Measurements from ENCODE around the gene MED20.
"Not testable (repeated sequence)": the region's sequence is repeated elsewhere in the genome, so short reads cannot be mapped to it uniquely, and the experiment has no call there.

Gene MED20, protein sequence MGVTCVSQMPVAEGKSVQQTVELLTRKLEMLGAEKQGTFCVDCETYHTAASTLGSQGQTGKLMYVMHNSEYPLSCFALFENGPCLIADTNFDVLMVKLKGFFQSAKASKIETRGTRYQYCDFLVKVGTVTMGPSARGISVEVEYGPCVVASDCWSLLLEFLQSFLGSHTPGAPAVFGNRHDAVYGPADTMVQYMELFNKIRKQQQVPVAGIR

DNA sequence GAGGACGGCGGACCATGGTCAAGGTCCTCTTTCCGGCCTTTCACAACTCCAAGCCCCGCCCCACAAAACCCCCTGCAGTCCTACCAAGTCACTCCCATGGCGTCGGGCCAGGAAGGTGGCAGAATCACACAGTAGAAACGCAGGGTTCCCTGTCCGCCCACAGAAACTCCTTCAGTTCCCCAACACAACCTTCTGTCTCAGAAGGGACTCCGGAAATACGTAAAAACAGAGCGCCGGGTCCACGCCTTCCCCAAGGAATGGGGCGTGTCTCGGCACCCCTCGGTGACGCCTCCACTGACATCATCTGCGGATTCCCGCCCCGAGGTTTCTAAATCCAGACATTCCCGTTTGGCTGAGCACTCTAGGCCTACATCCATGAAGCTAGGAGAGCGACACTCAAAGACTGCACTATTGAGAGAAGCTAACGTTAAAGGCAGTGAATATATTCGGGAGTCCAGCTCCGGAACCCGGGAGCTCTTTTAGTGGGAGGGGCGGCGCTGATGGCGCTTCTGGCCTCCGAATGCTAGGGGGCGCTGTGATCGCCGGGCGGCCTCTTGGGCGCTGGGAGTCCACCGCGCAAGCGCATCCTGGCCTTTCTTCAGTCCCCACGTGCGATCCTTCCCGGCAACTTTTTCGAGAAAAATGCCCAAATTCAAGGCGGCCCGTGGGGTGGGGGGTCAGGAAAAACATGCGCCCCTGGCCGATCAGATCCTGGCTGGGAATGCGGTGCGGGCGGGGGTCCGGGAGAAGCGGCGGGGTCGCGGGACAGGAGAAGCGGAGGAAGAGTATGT, at the start of gene MED20, which contains the start of gene BYSL:
Gene MED20 (minus strand): TSS at position 219 of the 791 bp plus-strand sequence. CDS start 121 bp downstream, at position 98.
Gene BYSL (plus strand): TSS at position 579 of the 791 bp plus-strand sequence. CDS start 64 bp downstream, at position 643.
- DNase-seq (ENCODE audit: low read depth) = peak; percentile 88

DNA sequence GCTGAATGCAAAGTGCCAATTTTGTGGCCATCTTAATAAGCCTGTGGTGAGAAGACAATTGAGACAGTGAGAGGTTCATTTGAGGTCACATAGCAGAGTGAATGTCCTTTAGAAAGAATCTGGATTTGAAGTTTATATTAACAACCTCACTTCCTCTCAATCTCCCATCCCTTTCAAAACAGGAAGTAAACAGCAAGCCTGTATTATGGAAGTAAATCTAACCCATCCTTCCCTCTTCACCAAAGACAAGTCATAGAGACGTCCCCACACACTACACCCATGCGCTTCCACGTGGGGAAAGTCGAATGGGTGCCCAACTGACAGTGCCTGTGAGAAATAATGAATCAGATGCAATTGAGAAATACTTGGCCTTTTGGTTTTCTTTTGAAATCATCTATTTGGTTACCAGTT, 49.5 kb upstream of the MED20 start:
- DNase-seq (ENCODE audit: low read depth) = peak; percentile 21

DNA sequence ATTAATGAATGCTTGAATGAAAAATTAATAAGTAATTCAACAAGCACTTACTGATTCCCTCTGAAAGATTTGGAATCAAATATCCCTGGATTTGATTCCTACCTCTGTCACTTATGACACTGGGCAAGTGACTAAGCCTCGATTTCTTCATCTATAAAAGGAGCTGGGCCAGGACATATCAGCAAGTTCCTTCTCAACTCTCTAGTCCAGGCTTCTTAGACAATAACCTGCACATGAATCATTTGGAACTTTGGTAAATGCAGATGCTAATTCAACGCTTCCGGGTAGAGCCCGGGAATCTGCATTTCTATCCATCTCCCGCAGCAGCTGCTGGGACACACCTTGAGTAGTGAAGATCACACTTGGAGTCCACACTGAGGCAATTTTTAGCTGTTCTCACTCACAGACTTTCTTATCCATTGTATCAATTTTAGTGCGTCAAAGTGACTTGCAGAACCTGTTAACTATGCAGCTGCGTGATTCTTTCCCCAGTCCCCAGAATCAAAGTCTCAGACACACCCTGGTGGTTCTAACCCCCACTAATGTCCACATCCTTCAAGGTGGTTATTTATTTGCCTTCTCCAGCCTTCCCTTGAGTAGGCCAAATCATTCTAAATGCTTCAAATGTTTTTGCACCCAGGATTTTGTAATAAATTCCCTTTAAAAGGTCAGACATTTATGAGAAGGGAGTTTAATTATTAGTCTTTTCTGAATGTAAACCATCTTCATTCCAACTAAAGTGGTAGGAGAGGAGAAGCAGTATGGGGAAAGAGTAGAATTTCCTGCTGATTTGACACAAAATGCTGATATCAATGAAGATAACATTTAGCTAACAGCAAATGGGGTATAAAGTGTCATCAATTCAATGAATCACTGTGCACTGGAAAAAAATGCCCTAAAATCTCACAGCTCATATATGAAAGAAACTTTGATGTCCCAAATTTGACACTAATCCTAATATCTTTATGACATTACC, 46.7 kb upstream of the MED20 start:
- DNase-seq (ENCODE audit: low read depth) = no peak

DNA sequence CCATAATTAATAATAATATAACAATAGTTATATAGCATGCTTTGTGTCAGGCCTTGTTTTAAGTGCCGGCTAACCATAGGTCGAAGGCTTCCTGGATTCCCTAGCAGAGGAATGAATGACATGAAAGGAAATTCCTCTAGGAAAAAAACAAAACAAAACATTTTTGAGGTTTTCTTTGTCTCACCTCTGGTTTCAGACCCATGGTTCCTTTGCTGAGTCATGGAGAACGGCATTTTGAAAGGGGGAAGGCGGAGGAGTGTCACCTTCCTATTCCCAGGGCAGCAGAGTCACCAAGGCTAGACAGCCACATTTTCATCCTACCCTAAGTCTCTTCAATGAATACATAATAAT, 46.0 kb upstream of the MED20 start:
- DNase-seq (ENCODE audit: low read depth) = no peak

DNA sequence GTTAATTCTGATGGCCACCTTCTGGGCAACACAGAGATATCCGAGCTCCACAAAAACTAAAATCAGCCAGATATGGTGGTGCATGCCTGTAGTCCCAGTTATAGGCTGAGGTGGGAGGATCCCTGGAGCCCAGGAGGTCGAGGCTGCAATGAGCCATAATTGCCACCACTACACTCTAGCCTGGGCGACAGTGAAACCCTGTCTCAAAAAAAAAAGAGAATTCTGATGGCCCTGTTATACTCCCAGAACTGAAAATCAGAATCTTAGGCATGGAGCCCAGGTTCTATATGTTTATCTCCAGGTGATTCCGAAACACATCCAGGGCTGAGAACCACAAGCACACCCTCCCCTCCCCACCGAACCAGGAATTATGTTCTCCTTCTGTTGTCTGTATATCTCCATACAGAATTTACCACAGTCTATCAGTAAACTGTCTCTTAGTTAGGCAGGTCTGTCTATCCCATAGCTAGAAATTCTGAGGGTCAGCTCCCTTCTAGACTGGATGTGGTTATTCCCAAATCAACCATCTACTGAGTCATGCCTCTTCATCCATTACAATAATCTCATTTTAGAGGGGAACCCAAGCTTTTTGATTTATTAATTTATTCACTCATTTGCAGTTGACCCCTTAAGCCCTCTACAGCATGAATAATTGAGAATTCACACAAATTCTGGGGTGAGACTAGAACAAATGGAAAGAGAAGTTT, 45.4 kb upstream of the MED20 start:
- no peak for DNase-seq (ENCODE audit: low read depth)

DNA sequence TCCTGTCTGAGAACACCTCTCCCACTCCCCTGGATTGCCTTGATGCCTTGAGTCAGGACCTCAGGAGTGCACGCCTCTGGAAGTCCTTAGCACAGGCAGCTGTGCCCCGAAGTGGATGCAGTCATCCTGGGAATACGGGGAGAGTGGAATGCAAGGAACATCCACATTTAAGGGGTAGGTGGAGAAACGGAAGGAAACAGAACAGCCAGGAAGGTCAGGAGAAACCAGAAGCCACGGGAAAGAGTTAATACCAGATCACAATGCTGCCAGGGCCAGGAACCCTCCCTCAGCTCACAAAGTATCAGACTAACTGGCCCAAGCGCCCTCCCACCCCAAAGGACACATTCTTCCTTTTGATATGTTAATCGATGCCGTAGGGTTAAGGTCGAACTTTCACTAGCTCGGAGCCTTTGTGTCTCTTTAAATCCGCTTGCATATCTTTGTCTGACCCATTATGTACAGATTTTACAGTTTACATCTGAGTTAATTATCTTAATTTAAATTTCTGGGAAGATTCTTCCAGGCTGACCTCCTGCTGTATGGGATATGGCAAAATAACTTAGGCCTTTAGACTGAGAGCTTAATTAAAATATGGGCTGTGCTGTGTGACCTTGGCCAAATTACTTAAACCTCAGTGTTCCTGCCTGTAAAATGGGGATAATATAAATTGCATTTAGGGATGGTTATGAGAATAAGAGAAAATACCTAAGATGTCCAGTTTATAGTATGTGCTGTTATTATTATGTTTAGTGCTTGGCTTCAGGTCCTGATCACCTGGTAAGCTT, 44.7 kb upstream of the MED20 start:
- DNase-seq (ENCODE audit: low read depth) = no peak

DNA sequence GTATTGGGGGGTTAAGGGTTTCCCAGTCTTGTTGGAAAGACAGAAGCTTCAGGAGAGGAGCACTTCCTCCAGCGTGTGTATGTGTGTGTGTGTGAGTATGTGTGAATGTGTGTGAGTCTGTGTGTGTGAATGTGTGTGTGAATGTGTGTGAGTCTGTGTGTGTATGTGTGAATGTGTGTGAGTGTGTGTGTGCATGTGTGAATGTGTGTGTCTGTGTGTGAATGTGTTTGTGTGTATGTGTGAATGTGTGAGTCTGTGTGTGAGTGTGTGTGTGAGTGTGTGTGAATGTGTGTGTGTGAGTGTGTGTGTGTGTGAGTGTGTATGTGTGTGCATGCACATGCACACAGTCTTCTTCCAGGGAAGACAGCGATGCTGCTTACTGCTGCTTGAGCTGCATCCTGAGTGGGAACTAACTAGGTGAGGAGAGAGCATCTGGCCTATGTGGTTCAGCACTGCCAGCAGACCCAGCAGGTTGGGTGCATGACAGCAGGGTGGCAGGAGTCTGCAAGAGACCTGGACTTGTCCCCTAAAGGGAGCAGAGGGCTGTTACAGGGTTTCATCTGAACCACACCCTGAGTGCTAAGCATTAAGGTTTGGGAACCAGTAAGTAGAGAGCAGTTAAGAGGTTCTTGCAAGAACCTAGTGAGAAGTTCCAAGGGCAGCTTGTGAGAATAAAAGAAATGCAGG, 43.4 kb upstream of the MED20 start:
- DNase-seq (ENCODE audit: low read depth) = no peak

DNA sequence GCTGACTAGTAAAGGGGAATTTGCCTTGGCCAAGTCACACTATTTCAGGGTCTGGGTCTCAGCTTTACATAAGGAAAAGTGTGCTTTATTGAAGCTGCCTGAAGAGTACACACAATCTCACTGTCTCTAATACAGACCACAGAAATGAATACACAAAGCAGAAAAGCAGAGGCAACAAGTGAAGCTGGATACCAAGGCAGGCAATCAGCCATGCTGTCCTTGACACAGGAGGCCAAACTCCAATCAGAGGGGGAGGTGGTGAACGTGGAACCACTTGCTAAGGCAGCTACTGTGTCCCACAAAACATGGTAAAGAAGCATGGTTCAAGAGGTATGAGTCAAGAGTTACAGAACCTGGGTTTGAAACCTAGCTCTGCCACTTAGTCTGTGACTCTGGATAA, 42.4 kb upstream of the MED20 start:
- no peak for DNase-seq (ENCODE audit: low read depth)

DNA sequence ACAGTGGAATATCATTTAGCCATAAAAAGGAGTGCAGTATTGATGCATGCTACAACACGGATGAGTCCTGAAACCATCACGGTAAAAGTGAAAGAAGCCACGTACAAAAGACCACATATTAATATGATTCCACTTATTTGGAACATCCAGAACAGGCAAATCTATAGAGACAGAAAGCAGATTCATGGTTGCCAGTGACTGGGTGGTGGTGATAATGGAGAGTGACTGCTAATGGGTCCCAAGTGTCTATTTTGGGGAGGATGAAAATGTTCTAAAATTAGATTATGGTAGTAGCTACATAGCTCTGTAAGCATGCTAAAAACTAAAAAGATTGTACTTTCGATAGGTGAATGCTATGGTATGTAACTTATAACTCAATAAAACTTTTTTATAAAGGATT, 39.1 kb upstream of the MED20 start:
- no peak for DNase-seq (ENCODE audit: low read depth)

DNA sequence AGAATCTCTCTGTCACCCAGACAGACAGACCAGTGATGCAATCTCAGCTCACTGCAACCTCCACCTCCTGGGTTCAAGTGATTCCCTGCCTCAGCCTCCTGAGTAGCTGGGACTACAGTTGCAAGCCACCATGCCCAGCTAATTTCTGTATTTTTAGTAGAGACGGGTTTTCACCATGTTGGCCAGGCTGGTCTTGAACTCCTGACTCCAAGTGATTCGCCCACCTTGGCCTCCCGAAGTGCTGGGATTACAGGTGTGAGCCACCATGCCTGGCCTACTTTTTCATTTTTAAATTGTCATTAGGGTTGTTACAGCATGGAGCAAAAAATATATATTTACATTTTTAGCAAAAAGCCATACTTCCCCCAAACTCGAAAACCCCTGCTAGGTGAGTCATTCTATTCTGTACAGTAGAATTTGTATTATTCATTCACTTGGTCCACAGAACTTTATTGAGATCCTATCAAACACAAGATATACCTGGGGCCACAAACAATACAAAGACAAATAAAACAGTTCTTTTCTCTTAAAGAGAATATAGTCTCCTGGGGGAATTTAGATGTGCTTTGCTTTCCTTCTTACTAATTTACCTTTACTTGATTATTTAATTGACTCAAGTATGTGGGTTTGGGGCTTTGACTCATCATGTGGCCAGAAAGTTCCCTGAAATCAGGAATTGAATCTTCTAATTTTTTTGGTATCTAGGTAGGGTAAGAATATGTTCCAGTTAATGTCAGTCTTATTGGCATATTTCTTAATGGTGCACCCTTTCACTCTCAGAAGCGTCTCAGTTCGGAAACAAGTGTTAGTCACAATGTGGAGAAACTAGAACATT, 37.3 kb upstream of the MED20 start:
- DNase-seq (ENCODE audit: low read depth) = no peak

DNA sequence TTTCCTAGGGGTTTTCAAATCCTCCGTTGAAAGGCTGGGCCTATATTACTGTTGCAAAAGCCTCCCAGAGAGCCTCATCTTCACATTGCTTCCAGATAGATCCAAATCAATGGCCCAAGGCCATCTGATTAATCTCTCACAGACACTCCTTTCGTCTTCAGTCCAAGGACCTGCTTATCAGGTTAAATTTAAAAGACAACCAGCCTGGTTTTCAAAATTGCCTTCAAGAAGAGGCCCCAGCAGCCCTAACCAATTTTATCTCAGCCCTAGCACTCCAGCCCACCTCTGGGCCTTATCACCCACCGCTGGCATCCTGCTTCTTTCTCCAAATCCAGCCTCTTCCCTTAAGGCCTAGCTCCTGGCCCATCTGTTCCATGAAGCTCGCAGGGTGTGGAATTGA, 36.2 kb upstream of the MED20 start:
- no peak for DNase-seq (ENCODE audit: low read depth)

DNA sequence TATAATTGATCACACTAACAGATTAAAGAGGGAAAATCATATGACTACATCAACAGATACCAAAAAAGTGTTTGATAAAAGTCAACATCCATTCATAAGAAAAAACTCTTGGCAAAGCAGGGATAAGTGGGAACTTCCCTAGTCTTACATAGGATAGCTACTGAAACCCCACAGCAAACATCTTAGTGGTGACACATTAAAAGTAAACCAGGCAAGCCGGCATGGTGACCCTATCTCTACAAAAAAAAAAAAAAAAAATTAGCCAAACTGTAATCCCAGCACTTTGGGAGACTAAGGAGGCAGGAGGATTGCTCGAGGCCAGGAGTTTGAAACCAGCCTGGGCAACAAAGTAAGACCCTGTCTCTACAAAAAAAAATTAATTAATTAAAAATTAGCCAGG, 34.5 kb upstream of the MED20 start:
- no peak for DNase-seq (ENCODE audit: low read depth)

DNA sequence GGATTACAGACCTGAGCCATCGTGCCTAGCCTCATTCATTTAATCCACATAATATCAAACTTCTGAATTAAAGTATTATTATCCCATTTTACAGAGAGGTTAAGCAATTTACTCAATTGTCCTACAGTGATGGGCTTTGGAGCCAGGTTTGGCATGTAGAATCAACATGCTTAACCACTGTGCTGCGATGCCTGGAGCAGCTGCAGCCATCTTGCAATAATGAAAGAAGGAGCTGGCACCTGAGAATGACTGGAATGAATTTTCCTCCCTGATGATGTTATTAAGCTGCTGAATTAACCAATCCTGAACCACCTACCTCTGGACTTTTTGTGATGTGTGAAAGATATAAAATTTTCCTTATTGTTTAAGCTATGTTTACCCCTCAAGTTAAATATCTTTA, 33.7 kb upstream of the MED20 start:
- DNase-seq (ENCODE audit: low read depth) = no peak

DNA sequence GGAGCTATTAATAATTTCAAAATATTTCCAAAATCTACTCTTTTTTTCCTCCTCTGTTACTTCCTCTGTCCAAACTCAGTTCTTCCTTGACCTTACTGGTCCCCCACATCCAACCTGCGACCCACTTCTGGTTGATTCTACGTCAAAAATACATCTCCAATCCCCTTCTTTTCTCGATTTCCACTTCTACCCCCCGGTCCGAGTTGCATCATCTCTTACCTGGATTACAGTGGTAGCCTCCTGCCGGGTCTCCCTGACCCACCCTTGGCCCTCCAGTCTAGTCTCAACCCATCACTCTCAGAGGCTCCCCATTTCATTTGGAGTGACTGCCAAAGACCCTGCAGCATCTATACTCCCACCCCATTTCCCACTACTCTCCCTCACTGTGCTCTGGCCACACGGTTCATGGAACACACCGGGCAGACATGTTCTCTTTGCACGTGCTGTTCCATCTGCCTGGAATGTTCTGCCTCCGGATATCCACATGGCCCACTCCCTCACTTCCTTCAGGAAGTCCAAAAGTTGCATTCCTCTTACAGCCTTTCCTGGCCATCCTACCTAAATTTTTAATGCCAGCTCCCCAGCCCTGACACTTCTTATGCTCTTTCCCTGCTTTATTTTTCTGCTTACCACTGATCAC, 26.8 kb upstream of the MED20 start:
- no peak for DNase-seq (ENCODE audit: low read depth)

DNA sequence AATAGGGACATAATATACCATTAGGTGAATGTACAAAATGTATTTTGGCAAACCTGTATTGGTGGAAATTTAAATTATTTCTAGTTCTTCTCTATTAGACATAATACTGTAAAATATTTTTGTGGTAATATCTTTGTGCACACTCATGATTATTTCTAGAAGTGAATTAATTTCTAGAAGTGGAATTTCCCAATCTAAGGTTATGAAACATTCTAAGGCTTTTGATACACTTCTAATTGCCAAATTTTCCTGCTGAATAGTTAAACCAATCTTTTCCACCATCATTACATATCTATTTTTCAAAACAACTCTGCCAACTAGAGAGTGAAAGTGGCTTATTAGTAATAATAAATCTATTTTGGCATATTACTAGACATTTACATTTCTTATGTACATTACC, 22.5 kb upstream of the MED20 start:
- DNase-seq (ENCODE audit: low read depth) = no peak

DNA sequence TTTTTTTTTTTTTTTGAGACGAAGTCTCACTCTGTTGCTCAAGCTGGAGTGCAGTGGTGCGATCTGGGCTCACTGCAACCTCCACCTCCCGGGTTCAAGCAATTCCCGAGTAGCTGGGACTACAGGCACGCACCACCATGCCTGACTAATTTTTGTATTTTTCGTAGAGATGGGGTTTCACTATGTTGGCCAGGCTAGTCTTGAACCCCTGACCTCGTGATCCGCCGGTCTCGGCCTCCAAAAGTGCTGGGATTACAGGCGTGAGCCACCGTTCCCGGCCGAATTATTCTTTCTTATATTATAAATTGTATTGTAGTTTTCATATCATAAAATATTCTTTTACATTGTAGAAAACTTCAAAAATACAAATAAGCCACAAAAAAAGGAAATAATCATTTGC, 21.9 kb upstream of the MED20 start:
- not testable (repeated sequence) for DNase-seq (ENCODE audit: low read depth)

DNA sequence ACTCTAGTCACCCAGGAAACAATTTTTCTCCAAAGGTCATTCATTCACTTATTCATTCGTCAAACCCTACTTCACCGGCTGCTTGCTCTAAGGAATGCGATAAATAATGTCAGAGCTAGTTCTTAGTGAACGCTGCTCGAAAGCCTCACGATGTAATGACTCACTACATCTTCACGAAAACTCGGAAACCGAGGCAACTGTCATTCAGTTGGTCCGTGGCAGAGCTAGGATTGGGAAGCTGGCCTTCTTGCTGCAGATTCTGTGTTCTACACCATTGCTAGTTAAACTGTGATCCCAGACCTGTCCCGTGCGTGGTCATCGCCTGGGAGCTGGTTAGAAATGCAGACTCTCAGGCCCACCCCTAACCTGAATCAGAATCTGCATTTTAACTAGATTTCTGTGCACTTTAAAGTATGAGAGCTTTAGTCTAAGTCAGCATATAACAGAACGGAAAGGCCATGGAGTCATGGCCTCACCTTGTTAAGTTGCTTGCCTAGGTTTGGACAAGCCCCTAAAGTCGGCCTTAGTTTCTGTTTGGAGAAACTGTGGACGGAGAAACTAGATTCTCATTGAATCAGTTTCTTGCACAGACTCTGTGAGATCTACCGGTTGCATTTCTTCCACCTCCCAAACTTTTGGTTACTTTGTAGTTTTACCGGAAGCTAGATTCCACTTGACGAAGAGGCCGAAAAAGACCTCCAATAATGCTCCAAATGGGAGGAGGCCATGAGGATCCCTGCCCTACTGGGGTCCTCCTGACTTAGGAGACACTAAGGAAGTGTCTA, 21.3 kb upstream of the MED20 start:
- no peak for DNase-seq (ENCODE audit: low read depth)

Data from stimulated activated CD8-positive, alpha-beta memory T cell treated with anti-CD3 and anti-CD28 coated beads, Interleukin-12 subunit alpha, Interleukin-12 subunit beta, amount 100 ng/mL, for 4 hours (primary cell).